ENCODE results near the gene MAGIX. TPM values are rescaled to one million over a fixed set of nuclear protein-coding genes. Genes with fewer than 3 reads are reported as not detected.
"Not testable (repeated sequence)": the region's sequence is repeated elsewhere in the genome, so short reads cannot be mapped to it uniquely, and the experiment has no call there.

The MAGIX gene
- polyA plus RNA-seq (ENCODE audit: insufficient read length in 4 of 4), result 1 to 10 TPM; 5.0 to 7.5 (median 5.8) TPM

DNA sequence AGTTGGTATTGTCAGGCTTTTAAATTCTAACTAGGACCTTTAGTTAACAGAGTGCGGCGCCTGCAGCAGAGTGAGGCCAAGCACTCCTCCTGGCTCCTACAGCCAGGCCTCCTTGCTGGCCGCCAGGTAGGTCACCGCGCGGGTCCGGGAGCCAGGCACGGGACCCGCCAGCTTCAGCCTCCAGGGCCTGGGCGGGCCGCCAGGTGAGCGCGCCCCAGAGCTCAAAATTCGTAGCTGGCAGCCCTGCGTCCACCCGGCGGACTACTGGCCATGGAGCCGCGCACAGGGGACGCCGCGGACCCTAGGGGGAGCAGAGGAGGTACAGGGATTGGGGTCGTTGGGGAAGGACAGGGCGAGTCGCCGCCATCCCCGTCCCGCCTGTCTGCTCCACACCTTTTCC lies at the start of gene MAGIX:
Gene MAGIX, plus strand, starts transcription at position 139 of the 400 bp plus-strand sequence. Its CDS starts 132 bp downstream, at position 271.
- no peak for DNase-seq (ENCODE audit: low read depth in 4 of 4, low spot score in 2 of 4)

DNA sequence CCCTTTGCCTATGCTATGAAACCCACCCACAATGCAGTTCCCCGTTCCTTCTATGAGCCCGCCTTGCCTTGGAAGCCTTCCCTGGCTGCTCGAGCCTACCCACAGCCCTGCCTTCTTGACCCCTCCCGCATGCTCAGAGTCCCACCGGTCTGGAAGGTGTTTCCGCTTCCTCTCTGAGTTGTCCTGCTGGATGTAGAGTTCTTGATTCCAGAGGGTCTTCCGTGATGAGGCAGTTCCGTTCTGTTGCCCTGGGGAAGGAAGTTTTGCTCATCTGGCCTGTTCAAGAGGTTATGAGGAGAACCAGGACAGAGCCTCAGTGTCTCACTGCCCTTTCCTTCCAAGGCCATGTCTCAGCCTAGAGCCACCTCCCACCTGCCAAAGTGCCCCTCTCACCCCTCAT lies 46.5 kb upstream of the MAGIX start:
- no peak for DNase-seq (ENCODE audit: low read depth in 4 of 4, low spot score in 2 of 4)

- DNase-seq (ENCODE audit: low read depth in 4 of 4, low spot score in 2 of 4), result no peak
Observed at GRCh38 chrX:49116716-49117115, 45.8 kb upstream of the MAGIX start.

DNA sequence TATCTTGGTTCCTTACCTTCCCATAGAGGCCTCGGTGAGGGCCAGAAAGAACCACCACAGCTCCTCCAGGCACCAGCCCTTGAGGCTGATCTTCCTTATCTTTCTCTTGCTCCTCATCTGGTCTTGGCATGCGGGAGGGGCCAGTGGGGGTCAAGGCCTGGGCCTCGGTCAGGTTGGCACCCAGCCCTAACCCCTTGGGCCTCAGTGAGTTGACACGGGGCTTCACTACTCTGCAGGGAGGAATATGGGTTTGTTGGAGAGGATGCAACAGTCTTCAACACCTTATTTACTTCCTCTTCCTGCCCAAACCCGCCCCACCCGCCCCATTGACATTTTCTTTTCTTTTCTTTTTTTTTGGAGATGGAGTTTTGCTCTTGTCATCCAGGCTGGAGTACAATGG lies 45.0 kb upstream of the MAGIX start:
- no peak for DNase-seq (ENCODE audit: low read depth in 4 of 4, low spot score in 2 of 4)

GRCh38 chrX:49120091-49120490 lies 42.5 kb upstream of the MAGIX start:
- no peak for DNase-seq (ENCODE audit: low read depth in 4 of 4, low spot score in 2 of 4)

DNA sequence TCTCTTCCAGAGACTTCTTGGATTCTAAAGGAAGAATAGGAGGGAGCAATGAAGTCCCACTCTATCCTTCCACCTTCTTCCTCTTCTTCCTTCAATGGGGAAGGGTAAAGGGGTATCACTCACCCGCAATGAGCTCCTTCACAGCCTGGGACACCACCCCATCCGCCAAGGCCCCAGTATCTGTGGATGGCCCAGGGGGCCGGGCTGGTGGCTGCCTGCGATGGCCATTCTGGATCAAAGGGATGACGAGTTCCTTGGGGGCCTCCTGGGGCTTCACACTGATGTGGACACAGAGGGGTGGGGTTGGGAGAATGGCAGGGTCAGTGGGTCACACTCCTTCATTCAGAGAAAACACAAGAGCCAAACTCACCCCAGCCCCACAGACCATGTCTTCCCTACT lies 40.1 kb upstream of the MAGIX start:
- DNase-seq (ENCODE audit: low read depth in 4 of 4, low spot score in 2 of 4), result no peak

DNA sequence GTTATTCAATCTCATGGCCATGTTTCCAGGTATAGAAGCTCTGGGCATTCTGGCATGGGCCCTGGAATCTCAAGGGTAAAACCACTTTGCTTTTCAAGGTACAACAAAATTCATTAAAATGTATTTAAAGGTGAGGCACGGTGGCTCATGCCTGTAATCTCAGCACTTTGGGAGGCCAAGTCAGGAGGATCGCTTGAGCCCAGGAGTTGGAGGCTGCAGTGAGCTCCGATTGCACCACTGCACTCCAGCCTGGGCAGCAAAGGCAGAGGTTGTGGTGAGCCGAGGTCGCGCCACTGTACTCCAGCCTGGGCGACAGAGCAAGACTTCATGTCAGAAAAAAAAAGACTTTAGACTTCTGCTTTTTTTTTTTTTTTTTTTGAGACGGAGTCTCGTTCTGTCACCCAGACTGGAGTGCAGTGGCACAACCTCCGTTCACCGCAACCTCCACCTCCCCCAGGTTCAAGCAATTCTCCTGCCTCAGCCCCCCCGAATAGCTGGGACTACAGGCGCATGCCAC lies 34.8 kb upstream of the MAGIX start:
- DNase-seq (ENCODE audit: low read depth in 4 of 4, low spot score in 2 of 4), result not testable (repeated sequence)

- no peak for DNase-seq (ENCODE audit: low read depth in 4 of 4, low spot score in 2 of 4)
Observed at GRCh38 chrX:49129427-49129826, 33.1 kb upstream of the MAGIX start.

DNA sequence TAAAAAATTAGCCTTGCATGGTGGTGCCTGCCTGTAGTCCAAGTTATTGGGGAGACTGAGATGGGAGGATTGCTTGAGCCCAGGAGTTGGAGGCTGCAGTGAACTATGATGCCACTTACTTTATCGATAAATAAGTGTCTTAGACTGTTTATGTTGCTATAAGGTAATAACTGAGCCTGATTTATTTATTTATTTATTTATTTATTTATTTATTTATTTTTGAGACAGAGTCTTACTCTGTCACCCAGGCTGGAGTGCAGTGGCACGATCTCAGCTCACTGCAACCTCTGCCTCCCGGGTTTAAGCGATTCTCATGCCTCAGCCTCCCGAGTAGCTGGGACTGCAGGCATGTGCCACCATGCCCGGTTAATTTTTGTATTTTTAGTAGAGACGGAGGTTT lies 30.3 kb upstream of the MAGIX start:
- not testable (repeated sequence) for DNase-seq (ENCODE audit: low read depth in 4 of 4, low spot score in 2 of 4)

- no peak for DNase-seq (ENCODE audit: low read depth in 4 of 4, low spot score in 2 of 4)
Observed at GRCh38 chrX:49133759-49134158, 28.8 kb upstream of the MAGIX start.

GRCh38 chrX:49137492-49137891 lies 25.1 kb upstream of the MAGIX start:
- DNase-seq (ENCODE audit: low read depth in 4 of 4, low spot score in 2 of 4), result no peak

DNA sequence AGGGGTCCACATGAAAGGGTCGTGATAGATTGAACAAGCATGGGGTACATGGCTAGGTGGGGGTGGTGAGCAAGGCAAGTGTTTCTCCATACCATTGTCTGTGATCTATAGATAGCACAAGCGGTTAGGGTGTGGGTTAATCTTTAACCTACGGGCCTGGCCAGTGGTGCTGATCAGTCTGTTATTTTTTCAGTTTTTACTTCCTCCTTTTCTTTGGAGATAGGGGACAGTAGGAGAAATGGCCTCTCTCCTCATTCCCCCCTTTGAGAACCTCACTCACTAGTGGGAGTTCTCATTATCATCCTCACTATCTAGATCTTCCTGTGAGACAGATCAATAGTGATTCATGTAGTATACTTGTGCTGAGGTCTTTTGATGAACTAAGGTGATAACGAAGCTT lies 22.8 kb upstream of the MAGIX start:
- DNase-seq (ENCODE audit: low read depth in 4 of 4, low spot score in 2 of 4), result no peak

GRCh38 chrX:49142264-49142663 lies 20.3 kb upstream of the MAGIX start:
- DNase-seq (ENCODE audit: low read depth in 4 of 4, low spot score in 2 of 4), result not testable (repeated sequence)

DNA sequence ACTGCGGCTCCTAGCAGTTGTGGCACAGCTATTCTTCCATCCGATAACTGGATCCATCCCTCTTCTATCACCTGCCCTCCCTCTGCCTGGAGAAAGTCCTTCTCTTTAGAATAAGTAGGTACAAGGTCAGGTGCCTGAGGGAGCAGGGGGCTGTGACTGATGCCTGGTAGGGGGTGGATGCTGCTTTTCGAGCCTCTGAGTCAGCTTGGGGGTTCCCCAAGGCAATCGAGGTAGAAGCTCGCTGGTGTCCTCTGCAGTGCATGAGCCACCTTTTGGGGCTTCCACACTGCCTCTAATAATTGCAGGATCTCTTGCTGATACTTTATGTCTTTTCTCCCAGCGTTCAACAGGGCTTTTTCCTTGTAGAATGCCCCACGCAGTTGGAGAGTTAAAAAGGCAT lies 19.4 kb upstream of the MAGIX start:
- DNase-seq (ENCODE audit: low read depth in 4 of 4, low spot score in 2 of 4), result not testable (repeated sequence)

- DNase-seq (ENCODE audit: low read depth in 4 of 4, low spot score in 2 of 4), result no peak
Observed at GRCh38 chrX:49147282-49147681, 15.3 kb upstream of the MAGIX start.

DNA sequence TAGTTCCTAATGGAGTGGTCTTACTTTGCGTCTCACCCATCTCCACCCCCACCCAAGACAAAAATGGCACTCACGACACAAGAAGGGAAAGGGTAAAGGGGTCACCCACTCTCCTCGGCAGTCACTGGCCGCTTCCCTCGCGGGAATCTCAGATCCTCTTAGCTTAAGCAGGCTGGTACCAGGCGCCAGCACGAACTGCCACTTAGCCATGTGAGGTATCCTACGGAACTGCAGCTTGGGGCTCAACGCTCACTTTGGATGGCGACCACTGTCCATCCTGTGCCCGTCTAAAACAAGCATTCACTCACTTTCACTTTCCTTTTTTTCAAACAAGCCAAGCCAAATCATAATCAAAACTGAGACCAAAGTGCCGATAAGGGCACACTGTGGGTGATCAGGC lies 14.6 kb upstream of the MAGIX start:
- DNase-seq (ENCODE audit: low read depth in 4 of 4, low spot score in 2 of 4), result no peak

- not testable (repeated sequence) for DNase-seq (ENCODE audit: low read depth in 4 of 4, low spot score in 2 of 4)
Observed at GRCh38 chrX:49148390-49149100, 14.0 kb upstream of the MAGIX start.

DNA sequence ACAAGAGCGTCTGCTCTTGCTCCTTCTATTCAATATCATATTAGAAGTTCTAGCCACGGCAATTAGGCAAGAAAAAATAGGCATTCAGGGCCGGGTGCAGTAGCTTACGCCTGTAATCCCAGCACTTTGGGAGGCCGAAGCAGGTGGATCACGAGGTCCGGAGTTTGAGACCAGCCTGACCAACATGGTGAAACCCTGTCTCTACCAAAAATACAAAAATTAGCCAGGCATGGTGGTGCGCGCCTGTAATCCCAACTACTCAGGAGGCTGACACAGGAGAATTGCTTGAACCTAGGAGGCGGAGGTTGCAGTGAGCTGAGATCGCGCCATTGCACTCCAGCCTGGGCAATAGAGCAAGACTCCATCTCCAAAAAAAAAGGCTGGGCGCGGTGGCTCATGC lies 13.3 kb upstream of the MAGIX start:
- not testable (repeated sequence) for DNase-seq (ENCODE audit: low read depth in 4 of 4, low spot score in 2 of 4)

- no peak for DNase-seq (ENCODE audit: low read depth in 4 of 4, low spot score in 2 of 4)
Observed at GRCh38 chrX:49153467-49153866, 9.1 kb upstream of the MAGIX start.

GRCh38 chrX:49155243-49155899 lies 7.2 kb upstream of the MAGIX start:
- DNase-seq (ENCODE audit: low read depth in 4 of 4, low spot score in 2 of 4), result no peak

DNA sequence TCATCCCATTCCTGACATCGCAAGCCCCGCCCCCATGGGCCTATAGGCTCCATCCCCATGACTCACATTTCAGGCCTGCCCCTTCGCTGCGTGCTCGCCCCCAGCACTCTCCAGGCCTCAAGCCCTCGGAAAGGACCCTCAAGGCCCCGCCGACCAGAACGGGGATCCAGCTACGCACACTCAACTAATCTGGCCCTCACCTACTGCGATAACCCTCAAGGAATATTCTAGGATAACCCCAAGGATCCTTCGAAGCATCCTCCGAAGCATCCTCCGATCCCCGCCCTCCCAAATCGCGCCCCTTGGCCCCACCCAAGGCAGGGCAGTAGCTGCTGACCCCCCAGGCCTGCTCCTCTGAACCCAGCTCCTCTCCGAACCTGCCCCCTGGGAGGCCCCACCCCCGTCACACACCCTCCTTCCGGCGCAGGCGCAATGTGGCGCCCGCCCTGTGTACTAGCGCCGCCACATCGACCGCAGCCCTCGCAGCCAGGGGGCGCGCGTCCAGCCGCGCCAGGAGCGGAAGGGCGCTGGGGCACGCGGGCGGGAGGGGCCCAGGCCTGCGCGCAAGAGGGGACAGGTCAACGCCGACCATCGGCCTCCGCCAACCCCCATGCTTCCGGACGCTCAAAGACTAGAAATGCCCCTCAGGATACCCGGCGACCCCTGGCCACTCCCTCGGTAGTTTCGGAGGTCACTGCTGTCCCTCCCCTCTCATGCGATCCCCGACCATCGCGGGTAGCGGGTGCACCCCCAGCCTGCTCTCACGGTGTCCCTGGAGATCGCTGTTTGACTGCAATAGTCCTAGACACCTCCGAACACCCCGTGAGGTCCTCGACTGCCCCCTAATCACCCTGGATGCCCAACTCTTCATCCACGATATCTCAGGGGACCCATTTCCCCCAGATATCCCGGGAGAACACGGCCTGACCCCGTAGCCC lies 6.4 kb upstream of the MAGIX start:
- peak in 2 of 4 donors; percentile 53 to 67 for DNase-seq (ENCODE audit: low read depth in 4 of 4, low spot score in 2 of 4)
